Sigmoid colon (tissue), 7 donors: ENCODE measurements around the gene CEBPG. TPM values are rescaled to one million over a fixed set of nuclear protein-coding genes. Genes with fewer than 3 reads are reported as not detected.

Source experiments
- DNase-seq: peaks from one replicate; pipeline ENCODE4 v3.0.0-alpha.2; 2019
- H3K27ac ChIP-seq, 4 donors: fragments of 200-600 bp; sonication (generic); one replicate each; pipeline ENCODE4 v1.5.1; 2016 to 2019; ENCODE audit warnings: mild to moderate bottlenecking in 1 of 4
- H3K27me3 ChIP-seq, 3 donors: fragments of 200-600 bp; sonication (generic); one replicate each; pipeline ENCODE4 v1.5.1; 2019; ENCODE audit warnings: mild to moderate bottlenecking in 1 of 3
- H3K36me3 ChIP-seq, 4 donors: fragments of 200-600 bp; sonication (generic); one replicate each; pipeline ENCODE4 v1.5.1; 2016 to 2019
- H3K4me1 ChIP-seq, 4 donors: fragments of 200-600 bp; sonication (generic); one replicate each; pipeline ENCODE4 v1.5.1; 2017 to 2019
- H3K4me3 ChIP-seq, 4 donors: fragments of 200-600 bp; sonication (generic); one replicate each; pipeline ENCODE4 v1.5.1; 2017 to 2019; ENCODE audit warnings: mild to moderate bottlenecking in 2 of 4, moderate library complexity in 1 of 4
- H3K9me3 ChIP-seq, 4 donors: fragments of 200-600 bp in 3 of 4; sonication (generic) in 3 of 4; one replicate each; pipeline versions ENCODE4 v1.5.1 to v1.6.1; 2013 to 2019
- CTCF ChIP-seq, 4 experiments: fragments of 450-650 bp in 3 of 4; fragments of 200-600 bp in 1 of 4; IDR thresholded peaks; one replicate each; pipeline ENCODE4 v1.5.1; 2016 to 2019; ENCODE audit warnings: antibody characterized with exemption in 4 of 4, mild to moderate bottlenecking in 3 of 4, moderate library complexity in 2 of 4
- EP300 ChIP-seq, 4 donors: sonication (generic); formaldehyde crosslinking; IDR thresholded peaks; one replicate each; pipeline ENCODE4 v1.6.1; 2017; ENCODE audit warnings: antibody characterized with exemption in 4 of 4
- POLR2A ChIP-seq, 2 donors: fragments of 450-650 bp; IDR thresholded peaks; one replicate each; pipeline ENCODE4 v1.6.1; 2016; ENCODE audit warnings: antibody characterized with exemption in 2 of 2, mild to moderate bottlenecking in 2 of 2, moderate library complexity in 2 of 2
- POLR2AphosphoS5 ChIP-seq, 4 donors: sonication (generic); formaldehyde crosslinking; IDR thresholded peaks; one replicate each; pipeline ENCODE4 v1.6.1; 2017; ENCODE audit warnings: antibody characterized with exemption in 4 of 4
- WGBS, 2 donors: extraction: QIAGEN DNeasy Blood & Tissue Kit; methylation state at CpG; one replicate each; pipeline ENCODE4 v1.1.7; 2013; 5-methylcytosine and 5-hydroxymethylcytosine counted together
- intact Hi-C: fragments of 100-400 bp; cut with DNase I; formaldehyde crosslinking; loops from one replicate; pipeline ENCODE4 v1.15.1; 2023
- polyA plus RNA-seq, 3 donors: library from polyadenylated mRNA; stranded (reverse); fragments of 200-250 nt; gene quantifications; one replicate each; pipeline ENCODE4 v1.2.3, GENCODE V29; 2013
- total RNA-seq, 4 donors: library from RNA; depleted of rRNA; stranded (reverse); fragments of >200 nt; gene quantifications; one replicate each; pipeline ENCODE4 v1.1.0, GENCODE V29; 2016
- donor health status: healthy with polysubstance abuse.
- donor health status: Bipolar disorder and iron deficiency.
- donor health status: healthy.

CEBPG gene
- total and polyA plus RNA-seq, 7 donors = 18.6 to 84.6 (median 27.8) TPM

DNA sequence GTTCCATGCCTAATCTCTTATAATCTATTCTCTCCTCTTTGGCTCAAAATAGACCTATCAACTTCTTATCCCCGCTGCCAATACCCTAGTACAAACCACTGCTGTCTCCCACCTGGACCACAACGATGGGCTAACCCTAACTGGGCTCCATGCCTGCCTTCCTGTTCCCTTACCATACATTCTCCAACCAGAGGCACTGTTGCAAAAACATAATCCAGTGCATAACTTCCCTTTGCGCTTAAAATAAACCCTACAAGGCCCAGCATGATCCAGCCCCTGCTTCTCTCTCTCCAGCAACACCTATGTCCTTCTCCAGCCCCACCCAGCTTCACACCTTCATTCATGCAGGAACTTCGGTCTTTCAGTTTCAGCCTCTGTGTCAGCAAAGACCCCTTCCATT, 43.8 kb upstream of the CEBPG start:
- peaks cover 0 to 4% (median 0%) of the 10 kb centered on the region in 4 donors for H3K9me3 ChIP-seq
- H3K27me3 ChIP-seq = no peaks in the 10 kb centered on the region
- WGBS, 2 donors = 69 to 87% methylated on average over 4 of the region's 4 CpGs
- H3K36me3 ChIP-seq = no peaks in the 10 kb centered on the region
- TF ChIP-seq EP300 (IDR thresholded peaks at IDR 0.05) = no peak
- no peak for TF ChIP-seq POLR2A (IDR thresholded peaks at IDR 0.05)
- no peak for TF ChIP-seq CTCF (IDR thresholded peaks at IDR 0.05)
- TF ChIP-seq POLR2AphosphoS5 (IDR thresholded peaks at IDR 0.05) = no peak
- intact Hi-C loops = no loop called here
- H3K4me3 ChIP-seq = no peak overlapping the region
- H3K27ac ChIP-seq = no peak overlapping the region
- no peak for DNase-seq
- H3K4me1 ChIP-seq = peaks cover 0 to 7% (median 2%) of the 10 kb centered on the region in 4 donors

GRCh38 chr19:33332248-33332647, 41.3 kb upstream of the CEBPG start:
- no peak for DNase-seq
- intact Hi-C loops = no loop called here
- Histone ChIP-seq H3K36me3 (no peaks in the 10 kb centered on the region), H3K27me3 (peaks cover 0 to 3% (median 0%) of the 10 kb centered on the region in 3 donors), H3K4me1 (no peaks in the 10 kb centered on the region), H3K4me3 (no peak overlapping the region), H3K9me3 (no peaks in the 10 kb centered on the region), H3K27ac (no peak overlapping the region)
- WGBS, 2 donors = 55 to 85% methylated on average over 5 of the region's 5 CpGs
- TF ChIP-seq EP300 (IDR thresholded peaks at IDR 0.05) (no peak), POLR2AphosphoS5 (IDR thresholded peaks at IDR 0.05) (no peak), POLR2A (IDR thresholded peaks at IDR 0.05) (no peak), CTCF (IDR thresholded peaks at IDR 0.05) (no peak)

DNA sequence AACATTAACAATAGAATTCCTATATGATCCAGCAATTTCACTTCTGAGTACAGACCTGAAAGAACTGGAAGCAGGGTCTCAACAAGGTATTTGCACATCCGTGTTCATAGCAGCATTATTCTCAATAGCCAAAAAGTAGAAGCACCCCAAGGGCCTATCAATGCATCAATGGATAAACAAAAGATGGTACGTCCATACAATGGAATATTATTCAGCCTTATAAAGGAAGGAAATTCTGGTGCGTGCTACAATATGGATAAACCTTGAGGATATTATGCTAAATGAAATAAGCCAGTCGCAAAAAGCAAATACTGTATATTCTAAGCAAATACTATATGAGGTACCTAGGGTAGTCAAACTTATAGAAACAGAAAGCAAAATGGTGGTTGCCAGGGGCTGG, 40.4 kb upstream of the CEBPG start:
- TF ChIP-seq POLR2AphosphoS5 (IDR thresholded peaks at IDR 0.05) (no peak), POLR2A (IDR thresholded peaks at IDR 0.05) (no peak), EP300 (IDR thresholded peaks at IDR 0.05) (no peak), CTCF (IDR thresholded peaks at IDR 0.05) (no peak)
- Histone ChIP-seq H3K27me3 (peaks cover 0 to 3% (median 0%) of the 10 kb centered on the region in 3 donors), H3K27ac (no peak overlapping the region), H3K4me3 (no peak overlapping the region), H3K36me3 (no peaks in the 10 kb centered on the region), H3K9me3 (no peaks in the 10 kb centered on the region), H3K4me1 (no peaks in the 10 kb centered on the region)
- DNase-seq = no peak
- WGBS, 2 donors = 98% methylated on average over 4 of the region's 4 CpGs
- intact Hi-C loops = no loop called here

GRCh38 chr19:33333642-33334041, 39.9 kb upstream of the CEBPG start:
- H3K4me3 ChIP-seq = no peak overlapping the region
- H3K36me3 ChIP-seq = no peaks in the 10 kb centered on the region
- peaks cover 0 to 3% (median 0%) of the 10 kb centered on the region in 3 donors for H3K27me3 ChIP-seq
- no peak for DNase-seq
- no peaks in the 10 kb centered on the region for H3K4me1 ChIP-seq
- TF ChIP-seq POLR2AphosphoS5 (IDR thresholded peaks at IDR 0.05) = no peak
- TF ChIP-seq EP300 (IDR thresholded peaks at IDR 0.05) = no peak
- no peak for TF ChIP-seq POLR2A (IDR thresholded peaks at IDR 0.05)
- no peak for TF ChIP-seq CTCF (IDR thresholded peaks at IDR 0.05)
- H3K9me3 ChIP-seq = no peaks in the 10 kb centered on the region
- no peak overlapping the region for H3K27ac ChIP-seq
- intact Hi-C loops = no loop called here
- WGBS, 2 donors = 90% methylated on average over 3 of the region's 3 CpGs

DNA sequence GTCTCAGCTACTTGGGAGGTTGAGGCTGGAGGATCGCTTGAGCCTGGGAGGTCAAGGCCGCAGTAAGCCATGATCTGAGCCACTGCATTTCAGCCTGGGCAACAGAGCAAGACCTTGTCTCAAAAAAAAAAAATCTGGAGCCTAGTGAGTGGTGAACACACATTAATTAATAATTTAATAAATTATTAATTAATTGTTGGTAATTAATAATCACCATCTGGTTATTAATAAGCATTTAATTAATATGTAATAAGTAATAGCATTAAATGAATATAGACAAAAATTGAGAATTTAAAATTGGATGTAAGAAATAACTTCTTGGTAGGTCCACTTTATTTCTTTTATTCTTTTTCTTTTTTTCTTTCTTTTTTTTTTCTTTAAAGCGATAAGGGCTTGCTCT, 39.2 kb upstream of the CEBPG start:
- Histone ChIP-seq H3K4me3 (no peak overlapping the region), H3K4me1 (no peaks in the 10 kb centered on the region), H3K27me3 (peaks cover 0 to 3% (median 0%) of the 10 kb centered on the region in 3 donors), H3K9me3 (no peaks in the 10 kb centered on the region), H3K27ac (no peak overlapping the region), H3K36me3 (no peaks in the 10 kb centered on the region)
- intact Hi-C loops = no loop called here
- TF ChIP-seq POLR2AphosphoS5 (IDR thresholded peaks at IDR 0.05) = no peak
- no peak for TF ChIP-seq CTCF (IDR thresholded peaks at IDR 0.05)
- TF ChIP-seq EP300 (IDR thresholded peaks at IDR 0.05) = no peak
- no peak for TF ChIP-seq POLR2A (IDR thresholded peaks at IDR 0.05)
- no peak for DNase-seq
- WGBS, 2 donors = 97 to 98% methylated on average over 3 of the region's 3 CpGs
